Left renal cortex interstitium (tissue), 4 donors: ENCODE data around the gene GFRA1. TPM values are rescaled to one million over a fixed set of nuclear protein-coding genes. Genes with fewer than 3 reads are reported as not detected.

Experiments
- DNase-seq, 4 donors: peaks; one replicate each; pipeline ENCODE4 v3.0.0-alpha.2; 2013; ENCODE audit warnings: low read depth in 4 of 4, low spot score in 2 of 4, missing footprints in 1 of 4
- polyA plus RNA-seq, 4 donors: library from polyadenylated mRNA; unstranded; fragments of 120-200 nt; gene quantifications; one replicate each; pipeline ENCODE4 v1.2.1, GENCODE V29; 2013; ENCODE audit not compliant: insufficient read length in 4 of 4

The GFRA1 gene
- polyA plus RNA-seq, 4 donors, result 21.4 to 28.3 (median 24.0) TPM

GRCh38 chr10:116271593-116272439, 1.2 kb downstream of the GFRA1 start:
- DNase-seq, result no peak

- DNase-seq, result no peak
Measured at GRCh38 chr10:116270771-116271592, 2.0 kb downstream of the GFRA1 start.

GRCh38 chr10:116270126-116270770, 2.8 kb downstream of the GFRA1 start:
- DNase-seq, result no peak

- no peak for DNase-seq
Measured at GRCh38 chr10:116269619-116270018, 3.4 kb downstream of the GFRA1 start.

- no peak for DNase-seq
Measured at GRCh38 chr10:116268976-116269375, 4.0 kb downstream of the GFRA1 start.

- no peak for DNase-seq
Measured at GRCh38 chr10:116265686-116266085, 7.3 kb downstream of the GFRA1 start.

GRCh38 chr10:116263870-116264655, 8.9 kb downstream of the GFRA1 start:
- no peak for DNase-seq

- no peak for DNase-seq
Measured at GRCh38 chr10:116262678-116263077, 10.3 kb downstream of the GFRA1 start.

- no peak for DNase-seq
Measured at GRCh38 chr10:116260599-116260998, 12.4 kb downstream of the GFRA1 start.

GRCh38 chr10:116259638-116260037, 13.4 kb downstream of the GFRA1 start:
- no peak for DNase-seq

GRCh38 chr10:116257785-116258184, 15.2 kb downstream of the GFRA1 start:
- DNase-seq, result no peak

- DNase-seq, result no peak
Measured at GRCh38 chr10:116256752-116257259, 16.2 kb downstream of the GFRA1 start.

GRCh38 chr10:116255886-116256751, 16.9 kb downstream of the GFRA1 start:
- no peak for DNase-seq

- DNase-seq, result no peak
Measured at GRCh38 chr10:116254422-116255155, 18.4 kb downstream of the GFRA1 start.

- DNase-seq, result no peak
Measured at GRCh38 chr10:116253716-116254115, 19.3 kb downstream of the GFRA1 start.

- DNase-seq, result no peak
Measured at GRCh38 chr10:116251602-116252395, 21.2 kb downstream of the GFRA1 start.

GRCh38 chr10:116247691-116248090, 25.3 kb downstream of the GFRA1 start:
- no peak for DNase-seq

GRCh38 chr10:116246263-116246662, 26.7 kb downstream of the GFRA1 start:
- DNase-seq, result no peak
